ENCODE data around the gene ERFL. TPM values are rescaled to one million over a fixed set of nuclear protein-coding genes. Genes with fewer than 3 reads are reported as not detected.

ERFL gene
- total and polyA plus RNA-seq, 5 donors, result 0.02 to 0.20 TPM; not detected in 3

GRCh38 chr19:41888926-41889325 is 39.3 kb downstream of the ERFL start:
- WGBS, result 88% methylated on average over 12 of the region's 12 CpGs
- Histone ChIP-seq H3K4me1 (ENCODE audit: control insufficient read depth, insufficient read depth, low read length) (no peaks in the 10 kb centered on the region), H3K9me3 (ENCODE audit: control insufficient read depth, low read length) (no peaks in the 10 kb centered on the region), H3K27me3 (ENCODE audit: control insufficient read depth, insufficient read depth) (no peaks in the 10 kb centered on the region), H3K27ac (ENCODE audit: low read length) (no peak overlapping the region), H3K4me3 (ENCODE audit: low read length) (no peak overlapping the region)
- no peak for DNase-seq
- no peak for ATAC-seq
- intact Hi-C loops (cut with DNase I), result loop anchor here in 1 of 4 donors (10.0 kb wide), 1 partner anchor 46 kb away; no protein-coding TSS in a partner anchor

GRCh38 chr19:41887711-41888382 is 40.4 kb downstream of the ERFL start:
- DNase-seq, result no peak
- Histone ChIP-seq H3K4me1 (ENCODE audit: control insufficient read depth, insufficient read depth, low read length) (no peaks in the 10 kb centered on the region), H3K9me3 (ENCODE audit: control insufficient read depth, low read length) (no peaks in the 10 kb centered on the region), H3K27me3 (ENCODE audit: control insufficient read depth, insufficient read depth) (no peaks in the 10 kb centered on the region), H3K4me3 (ENCODE audit: low read length) (no peak overlapping the region), H3K27ac (ENCODE audit: low read length) (no peak overlapping the region)
- intact Hi-C loops (cut with DNase I), result loop anchor here in 1 of 4 donors (10.0 kb wide), 1 partner anchor 47 kb away; no protein-coding TSS in a partner anchor
- ATAC-seq, result no peak
- WGBS, result 54% methylated on average over 17 of the region's 17 CpGs

GRCh38 chr19:41886761-41887710 is 41.2 kb downstream of the ERFL start:
- WGBS, result 60% methylated on average over 13 of the region's 13 CpGs
- no peaks in the 10 kb centered on the region for H3K27me3 ChIP-seq (ENCODE audit: control insufficient read depth, insufficient read depth)
- ATAC-seq (no peak), DNase-seq (no peak)
- H3K9me3 ChIP-seq (ENCODE audit: control insufficient read depth, low read length), result no peaks in the 10 kb centered on the region
- no peak overlapping the region for H3K27ac ChIP-seq (ENCODE audit: low read length)
- H3K4me1 ChIP-seq (ENCODE audit: control insufficient read depth, insufficient read depth, low read length), result no peaks in the 10 kb centered on the region
- H3K4me3 ChIP-seq (ENCODE audit: low read length), result no peak overlapping the region
- intact Hi-C loops (cut with DNase I), result loop anchor here in 1 of 4 donors (10.0 kb wide), 1 partner anchor 48 kb away; no protein-coding TSS in a partner anchor

GRCh38 chr19:41883821-41884733 is 44.2 kb downstream of the ERFL start:
- Histone ChIP-seq H3K9me3 (ENCODE audit: control insufficient read depth, low read length) (no peaks in the 10 kb centered on the region), H3K4me1 (ENCODE audit: control insufficient read depth, insufficient read depth, low read length) (no peaks in the 10 kb centered on the region), H3K27ac (ENCODE audit: low read length) (peak overlapping the region; percentile 46), H3K4me3 (ENCODE audit: low read length) (peak overlapping the region; percentile 85), H3K27me3 (ENCODE audit: control insufficient read depth, insufficient read depth) (no peaks in the 10 kb centered on the region)
- ATAC-seq, result peak; percentile 96 to 97
- under 1% methylated on average over 66 of the region's 66 CpGs for WGBS
- intact Hi-C loops (cut with DNase I), result loop anchor here in 1 of 4 donors (10.0 kb wide), 1 partner anchor 51 kb away; no protein-coding TSS in a partner anchor
- DNase-seq, result peak; percentile 96 to 98 (median 98)

- H3K27ac ChIP-seq (ENCODE audit: low read length), result peak overlapping the region; percentile 46
- no peaks in the 10 kb centered on the region for H3K9me3 ChIP-seq (ENCODE audit: control insufficient read depth, low read length)
- no peaks in the 10 kb centered on the region for H3K27me3 ChIP-seq (ENCODE audit: control insufficient read depth, insufficient read depth)
- ATAC-seq (peak in 1 of 2 donors; percentile 0), DNase-seq (peak in 1 of 3 donors; percentile 59)
- 2% methylated on average over 23 of the region's 23 CpGs for WGBS
- H3K4me3 ChIP-seq (ENCODE audit: low read length), result peak overlapping the region; percentile 85
- no peaks in the 10 kb centered on the region for H3K4me1 ChIP-seq (ENCODE audit: control insufficient read depth, insufficient read depth, low read length)
- intact Hi-C loops (cut with DNase I), result loop anchor here in 1 of 4 donors (10.0 kb wide), 1 partner anchor 51 kb away; no protein-coding TSS in a partner anchor
These were observed 44.8 kb downstream of the ERFL start for GRCh38 chr19:41883463-41883820.

- H3K9me3 ChIP-seq (ENCODE audit: control insufficient read depth, low read length), result no peaks in the 10 kb centered on the region
- 1% methylated on average over 79 of the region's 80 CpGs for WGBS
- H3K4me1 ChIP-seq (ENCODE audit: control insufficient read depth, insufficient read depth, low read length), result no peaks in the 10 kb centered on the region
- no peaks in the 10 kb centered on the region for H3K27me3 ChIP-seq (ENCODE audit: control insufficient read depth, insufficient read depth)
- intact Hi-C loops (cut with DNase I), result loop anchor here in 1 of 4 donors (10.0 kb wide), 1 partner anchor 52 kb away; no protein-coding TSS in a partner anchor
- DNase-seq (peak; percentile 78 to 91 (median 90)), ATAC-seq (peak; percentile 34 to 61)
- peak within 1 kb of the TSS; percentile 55 for H3K27ac ChIP-seq (ENCODE audit: low read length)
- peak within 1 kb of the TSS; percentile 85 for H3K4me3 ChIP-seq (ENCODE audit: low read length)
These were observed 45.4 kb downstream of the ERFL start, which contains the start of gene ARHGEF1 for GRCh38 chr19:41882568-41883462. Gene ARHGEF1, plus strand, starts transcription at chr19:41883184. Its CDS starts 4,899 bp downstream, at chr19:41888083.

DNA sequence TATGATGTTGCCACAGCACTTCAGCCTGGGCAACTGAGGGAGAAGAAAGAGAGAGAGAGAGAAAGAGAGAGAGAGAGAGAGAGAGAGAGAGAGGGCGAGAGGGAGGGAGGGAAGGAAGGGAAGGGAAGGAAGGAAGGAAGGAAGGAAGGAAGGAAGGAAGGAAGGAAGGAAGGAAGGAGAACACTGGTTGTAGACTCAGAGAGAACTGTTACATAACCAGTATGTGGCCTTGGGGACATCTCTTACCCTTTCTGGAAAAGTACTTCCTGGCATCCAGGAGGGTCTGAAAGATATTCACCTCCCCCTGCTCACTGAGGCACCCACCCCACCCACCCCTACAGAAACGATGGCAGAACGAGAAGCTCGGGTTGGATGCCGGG is 47.9 kb downstream of the ERFL start:
- no peak for DNase-seq
- no peaks in the 10 kb centered on the region for H3K4me1 ChIP-seq (ENCODE audit: control insufficient read depth, insufficient read depth, low read length)
- no peaks in the 10 kb centered on the region for H3K27me3 ChIP-seq (ENCODE audit: control insufficient read depth, insufficient read depth)
- no peaks in the 10 kb centered on the region for H3K9me3 ChIP-seq (ENCODE audit: control insufficient read depth, low read length)
- H3K27ac ChIP-seq (ENCODE audit: low read length), result no peak overlapping the region
- no peak overlapping the region for H3K4me3 ChIP-seq (ENCODE audit: low read length)
- ATAC-seq, result no peak
- intact Hi-C loops (cut with DNase I), result loop anchor here in 1 of 4 donors (10.0 kb wide), 1 partner anchor 54 kb away; no protein-coding TSS in a partner anchor
- 68% methylated on average over 5 of the region's 5 CpGs for WGBS

- Histone ChIP-seq H3K27ac (ENCODE audit: low read length) (no peak overlapping the region), H3K4me1 (ENCODE audit: control insufficient read depth, insufficient read depth, low read length) (no peaks in the 10 kb centered on the region), H3K4me3 (ENCODE audit: low read length) (no peak overlapping the region), H3K27me3 (ENCODE audit: control insufficient read depth, insufficient read depth) (no peaks in the 10 kb centered on the region), H3K9me3 (ENCODE audit: control insufficient read depth, low read length) (no peaks in the 10 kb centered on the region)
- ATAC-seq, result no peak
- intact Hi-C loops (cut with DNase I), result loop anchor here in 2 of 4 donors (5.0 to 10.0 kb wide), 2 partner anchors 55 to 68 kb away; no protein-coding TSS in a partner anchor
- DNase-seq, result peak in 1 of 3 donors; percentile 3
- WGBS, result 78% methylated on average over 7 of the region's 7 CpGs
These were observed 48.5 kb downstream of the ERFL start for GRCh38 chr19:41879670-41880328.

GRCh38 chr19:41879080-41879479 is 49.2 kb downstream of the ERFL start:
- Histone ChIP-seq H3K9me3 (ENCODE audit: control insufficient read depth, low read length) (no peaks in the 10 kb centered on the region), H3K4me1 (ENCODE audit: control insufficient read depth, insufficient read depth, low read length) (no peaks in the 10 kb centered on the region), H3K4me3 (ENCODE audit: low read length) (no peak overlapping the region), H3K27ac (ENCODE audit: low read length) (no peak overlapping the region), H3K27me3 (ENCODE audit: control insufficient read depth, insufficient read depth) (no peaks in the 10 kb centered on the region)
- 88% methylated on average over 21 of the region's 21 CpGs for WGBS
- intact Hi-C loops (cut with DNase I), result loop anchor here in 1 of 4 donors (5.0 kb wide), 1 partner anchor 68 kb away; no protein-coding TSS in a partner anchor
- no peak for ATAC-seq
- peak in 1 of 3 donors; percentile 27 for DNase-seq
